ENCODE results near the gene STYXL1.
"Not testable (repeated sequence)": the region's sequence is repeated elsewhere in the genome, so short reads cannot be mapped to it uniquely, and the experiment has no call there.

The STYXL1 gene

GRCh38 chr7:76091506-76091905 is 43.7 kb upstream of the STYXL1 start:
- Histone ChIP-seq H3K4me2 (ENCODE audit: low read length, poor library complexity, severe bottlenecking) (no peak overlapping the region), H3K9ac (ENCODE audit: low read length) (no peak overlapping the region), H3K4me1 (ENCODE audit: control insufficient read depth, insufficient read depth, low read depth, low read length) (no peaks in the 10 kb centered on the region), H3K79me1 (replicated peaks; ENCODE audit: low read length, poor library complexity, severe bottlenecking) (no peaks in the 10 kb centered on the region), H3K4me3 (ENCODE audit: insufficient read depth in 1 of 2, low read depth in 1 of 2, low read length in 2 of 2) (no peak overlapping the region), H3K27me3 (ENCODE audit: control insufficient read depth in 1 of 2, insufficient read depth in 1 of 2, low read length in 2 of 2) (no peaks in the 10 kb centered on the region), H2BK12ac (ENCODE audit: low read length in 2 of 2) (no peak overlapping the region), H3K14ac (ENCODE audit: low read length in 2 of 2) (no peak overlapping the region), H3K23ac (ENCODE audit: low read length in 2 of 2) (no peak overlapping the region), H3K4ac (ENCODE audit: low read depth in 1 of 2, low read length in 2 of 2) (no peak overlapping the region), H3K18ac (ENCODE audit: low read depth in 1 of 2, low read length in 2 of 2) (peak overlapping the region in 1 of 2 experiments; percentile 38), H2BK15ac (ENCODE audit: low read depth, poor library complexity, severe bottlenecking) (no peak overlapping the region), H2AFZ (ENCODE audit: low read depth, low read length) (no peak overlapping the region), H4K8ac (ENCODE audit: low read length) (no peak overlapping the region), H2BK5ac (ENCODE audit: low read depth, low read length, poor library complexity, severe bottlenecking) (no peak overlapping the region), H3K9me3 (ENCODE audit: control insufficient read depth, low read length) (no peaks in the 10 kb centered on the region), H3K36me3 (ENCODE audit: control insufficient read depth in 1 of 2, insufficient read depth in 2 of 2, low read depth in 1 of 2, low read length in 2 of 2) (no peaks in the 10 kb centered on the region), H4K91ac (ENCODE audit: low read length) (no peak overlapping the region), H2BK120ac (ENCODE audit: low read depth, low read length) (no peak overlapping the region), H2AK5ac (ENCODE audit: low read length, severe bottlenecking) (no peak overlapping the region), H3K27ac (ENCODE audit: low read length, poor library complexity, severe bottlenecking) (no peak overlapping the region)
- 96% methylated on average over 5 of the region's 5 CpGs for WGBS
- no peak for DNase-seq

DNA sequence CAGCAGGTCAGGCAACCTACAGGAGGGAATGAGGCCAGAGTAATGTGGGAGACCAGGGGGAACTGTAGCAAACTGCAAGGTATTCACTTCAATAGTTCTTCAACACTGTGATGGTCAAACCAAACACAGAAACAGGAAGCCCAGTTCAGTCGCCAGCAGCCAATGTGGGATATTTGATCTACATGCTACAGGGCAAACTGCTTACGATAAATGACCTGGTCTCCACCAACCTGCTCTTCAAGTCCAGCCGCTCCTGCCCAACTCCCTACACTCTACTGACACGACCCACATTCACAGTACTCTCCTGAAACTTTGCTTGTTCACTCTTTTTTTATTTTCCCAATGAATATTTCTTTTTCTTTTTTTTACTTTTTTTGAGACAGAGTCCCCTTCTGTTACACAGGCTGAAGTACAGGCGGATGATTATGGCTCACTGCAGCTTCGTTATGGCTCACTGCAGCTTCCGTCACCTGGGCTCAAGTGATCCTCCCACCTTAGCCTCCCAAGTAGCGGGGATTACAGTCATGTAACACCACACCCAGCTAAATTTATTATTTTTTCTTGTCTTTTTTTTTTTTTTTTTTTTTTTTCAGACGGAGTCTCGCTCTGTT is 42.2 kb upstream of the STYXL1 start:
- Histone ChIP-seq H2BK5ac (ENCODE audit: low read depth, low read length, poor library complexity, severe bottlenecking) (no peak overlapping the region), H3K9ac (ENCODE audit: low read length) (no peak overlapping the region), H3K27me3 (ENCODE audit: control insufficient read depth in 1 of 2, insufficient read depth in 1 of 2, low read length in 2 of 2) (no peaks in the 10 kb centered on the region), H2BK12ac (ENCODE audit: low read length in 2 of 2) (no peak overlapping the region), H4K8ac (ENCODE audit: low read length) (no peak overlapping the region), H2BK15ac (ENCODE audit: low read depth, poor library complexity, severe bottlenecking) (no peak overlapping the region), H3K18ac (ENCODE audit: low read depth in 1 of 2, low read length in 2 of 2) (no peak overlapping the region), H3K9me3 (ENCODE audit: control insufficient read depth, low read length) (no peaks in the 10 kb centered on the region), H3K14ac (ENCODE audit: low read length in 2 of 2) (no peak overlapping the region), H3K79me1 (replicated peaks; ENCODE audit: low read length, poor library complexity, severe bottlenecking) (no peaks in the 10 kb centered on the region), H2AFZ (ENCODE audit: low read depth, low read length) (no peak overlapping the region), H3K4ac (ENCODE audit: low read depth in 1 of 2, low read length in 2 of 2) (no peak overlapping the region), H3K36me3 (ENCODE audit: control insufficient read depth in 1 of 2, insufficient read depth in 2 of 2, low read depth in 1 of 2, low read length in 2 of 2) (no peaks in the 10 kb centered on the region), H3K27ac (ENCODE audit: low read length, poor library complexity, severe bottlenecking) (no peak overlapping the region), H2AK5ac (ENCODE audit: low read length, severe bottlenecking) (no peak overlapping the region), H4K91ac (ENCODE audit: low read length) (no peak overlapping the region), H2BK120ac (ENCODE audit: low read depth, low read length) (no peak overlapping the region), H3K4me1 (ENCODE audit: control insufficient read depth, insufficient read depth, low read depth, low read length) (no peaks in the 10 kb centered on the region), H3K4me3 (ENCODE audit: insufficient read depth in 1 of 2, low read depth in 1 of 2, low read length in 2 of 2) (no peak overlapping the region), H3K23ac (ENCODE audit: low read length in 2 of 2) (no peak overlapping the region), H3K4me2 (ENCODE audit: low read length, poor library complexity, severe bottlenecking) (no peak overlapping the region)
- 94% methylated on average over 8 of the region's 10 CpGs for WGBS
- no peak for DNase-seq

GRCh38 chr7:76087362-76087791 is 39.6 kb upstream of the STYXL1 start:
- H4K91ac ChIP-seq (ENCODE audit: low read length); H3K79me1 ChIP-seq (replicated peaks; ENCODE audit: low read length, poor library complexity, severe bottlenecking); H3K27me3 ChIP-seq (ENCODE audit: control insufficient read depth in 1 of 2, insufficient read depth in 1 of 2, low read length in 2 of 2); H3K27ac ChIP-seq (ENCODE audit: low read length, poor library complexity, severe bottlenecking); H2BK120ac ChIP-seq (ENCODE audit: low read depth, low read length); H2BK12ac ChIP-seq (ENCODE audit: low read length in 2 of 2); H4K8ac ChIP-seq (ENCODE audit: low read length); H2BK5ac ChIP-seq (ENCODE audit: low read depth, low read length, poor library complexity, severe bottlenecking); H3K23ac ChIP-seq (ENCODE audit: low read length in 2 of 2); H3K9ac ChIP-seq (ENCODE audit: low read length); H3K9me3 ChIP-seq (ENCODE audit: control insufficient read depth, low read length); H3K36me3 ChIP-seq (ENCODE audit: control insufficient read depth in 1 of 2, insufficient read depth in 2 of 2, low read depth in 1 of 2, low read length in 2 of 2); H2AK5ac ChIP-seq (ENCODE audit: low read length, severe bottlenecking); H3K4me1 ChIP-seq (ENCODE audit: control insufficient read depth, insufficient read depth, low read depth, low read length); H3K4me2 ChIP-seq (ENCODE audit: low read length, poor library complexity, severe bottlenecking); H2AFZ ChIP-seq (ENCODE audit: low read depth, low read length); H3K14ac ChIP-seq (ENCODE audit: low read length in 2 of 2); H3K4ac ChIP-seq (ENCODE audit: low read depth in 1 of 2, low read length in 2 of 2); H3K18ac ChIP-seq (ENCODE audit: low read depth in 1 of 2, low read length in 2 of 2); H3K4me3 ChIP-seq (ENCODE audit: insufficient read depth in 1 of 2, low read depth in 1 of 2, low read length in 2 of 2); H2BK15ac ChIP-seq (ENCODE audit: low read depth, poor library complexity, severe bottlenecking): not testable (repeated sequence)
- peak; percentile 87 for DNase-seq
- under 1% methylated on average over 3 of the region's 5 CpGs for WGBS

DNA sequence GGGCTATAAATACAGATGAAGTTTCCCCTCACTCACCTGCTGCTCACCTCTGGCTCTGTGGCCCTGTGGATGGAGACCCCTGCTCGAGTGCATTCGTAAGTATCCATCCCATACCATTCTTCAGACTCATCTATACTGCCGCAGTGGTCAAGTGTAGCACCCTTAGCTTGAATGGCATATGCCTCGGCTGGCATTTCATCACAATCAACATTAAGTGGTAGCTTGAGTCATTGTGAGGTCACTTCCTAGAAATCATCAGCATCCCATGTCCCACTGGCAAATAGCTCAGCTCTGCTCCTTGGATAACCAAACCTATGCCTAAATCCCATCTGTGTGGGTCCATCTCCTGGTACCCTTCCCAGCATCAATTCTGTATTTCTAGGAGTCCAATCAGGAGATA is 38.3 kb upstream of the STYXL1 start:
- peak overlapping the region in 1 of 2 experiments; percentile 76 for H2BK12ac ChIP-seq (ENCODE audit: low read length in 2 of 2)
- H3K4ac ChIP-seq (ENCODE audit: low read depth in 1 of 2, low read length in 2 of 2), result no peak overlapping the region
- no peaks in the 10 kb centered on the region for H3K36me3 ChIP-seq (ENCODE audit: control insufficient read depth in 1 of 2, insufficient read depth in 2 of 2, low read depth in 1 of 2, low read length in 2 of 2)
- H3K9me3 ChIP-seq (ENCODE audit: control insufficient read depth, low read length), result no peaks in the 10 kb centered on the region
- H2BK15ac ChIP-seq (ENCODE audit: low read depth, poor library complexity, severe bottlenecking), result no peak overlapping the region
- H3K14ac ChIP-seq (ENCODE audit: low read length in 2 of 2), result no peak overlapping the region
- no peak overlapping the region for H4K8ac ChIP-seq (ENCODE audit: low read length)
- H2AK5ac ChIP-seq (ENCODE audit: low read length, severe bottlenecking), result no peak overlapping the region
- no peaks in the 10 kb centered on the region for H3K4me1 ChIP-seq (ENCODE audit: control insufficient read depth, insufficient read depth, low read depth, low read length)
- no peak overlapping the region for H2BK120ac ChIP-seq (ENCODE audit: low read depth, low read length)
- no peaks in the 10 kb centered on the region for H3K27me3 ChIP-seq (ENCODE audit: control insufficient read depth in 1 of 2, insufficient read depth in 1 of 2, low read length in 2 of 2)
- H3K27ac ChIP-seq (ENCODE audit: low read length, poor library complexity, severe bottlenecking), result no peak overlapping the region
- no peak overlapping the region for H4K91ac ChIP-seq (ENCODE audit: low read length)
- no peak overlapping the region for H3K9ac ChIP-seq (ENCODE audit: low read length)
- H3K79me1 ChIP-seq (replicated peaks; ENCODE audit: low read length, poor library complexity, severe bottlenecking), result no peaks in the 10 kb centered on the region
- no peak overlapping the region for H3K18ac ChIP-seq (ENCODE audit: low read depth in 1 of 2, low read length in 2 of 2)
- peak; percentile 65 for DNase-seq
- H3K4me3 ChIP-seq (ENCODE audit: insufficient read depth in 1 of 2, low read depth in 1 of 2, low read length in 2 of 2), result no peak overlapping the region
- no peak overlapping the region for H2AFZ ChIP-seq (ENCODE audit: low read depth, low read length)
- H3K23ac ChIP-seq (ENCODE audit: low read length in 2 of 2), result no peak overlapping the region
- no peak overlapping the region for H2BK5ac ChIP-seq (ENCODE audit: low read depth, low read length, poor library complexity, severe bottlenecking)
- H3K4me2 ChIP-seq (ENCODE audit: low read length, poor library complexity, severe bottlenecking), result no peak overlapping the region
- WGBS, result 54% methylated on average over 4 of the region's 4 CpGs

Data from mesenchymal stem cell (in vitro differentiated cells and primary cell).